Panc1 (cell line): ENCODE results near the gene PNPLA8. TPM values are rescaled to one million over a fixed set of nuclear protein-coding genes. Genes with fewer than 3 reads are reported as not detected.

Experiments used
- ATAC-seq: fragments of 200-7000 bp; cut with Tn5 transposase; 2 replicates; pipeline ENCODE4 v1.9.1; 2020; ENCODE audit warnings: mild to moderate bottlenecking, moderate library complexity
- BruUV-seq: library from RNA; stranded (reverse); fragments of 400-500 nt; replicated peaks from 2 replicates; lab custom pipeline; 2021; lab: Mats Ljungman, UMichigan
- CTCF ChIA-PET: fragments of 300-600 bp; sonication (Branson Sonifier 250); formaldehyde crosslinking; loops from one replicate; lab custom pipeline; 2022; ENCODE audit warnings: antibody characterized with exemption; lab: Charles Lee
- POLR2A ChIA-PET: fragments of 300-600 bp; sonication (Branson Sonifier 250); formaldehyde crosslinking; loops from one replicate; lab custom pipeline; 2022; ENCODE audit warnings: antibody characterized with exemption; lab: Charles Lee
- DNase-seq: peaks from one replicate; pipeline ENCODE4 v3.0.0-alpha.2; 2010; ENCODE audit warnings: low read depth, low spot score
- H3K27ac ChIP-seq: 2 replicates; pipeline ENCODE4 v1.5.1; 2011; ENCODE audit warnings: mild to moderate bottlenecking, low read length, inconsistent platforms
- H3K27me3 ChIP-seq: fragments of 200-500 bp; sonication (Bioruptor generic); 2 replicates; pipeline ENCODE4 v1.6.0; 2014; ENCODE audit warnings: low read length, inconsistent platforms; ENCODE audit not compliant: control insufficient read depth, insufficient read depth
- H3K36me3 ChIP-seq: fragments of 200-500 bp; sonication (Bioruptor generic); 2 replicates; pipeline ENCODE4 v1.5.1; 2014; ENCODE audit warnings: inconsistent platforms, mild to moderate bottlenecking, low read length, moderate library complexity; ENCODE audit not compliant: control insufficient read depth, insufficient read depth
- H3K4me1 ChIP-seq: 2 replicates; pipeline ENCODE4 v1.5.1; 2011; ENCODE audit warnings: inconsistent platforms, mild to moderate bottlenecking, low read length, moderate library complexity; ENCODE audit not compliant: control insufficient read depth, insufficient read depth
- H3K4me3 ChIP-seq, 2 experiments: 2 replicates each; pipeline ENCODE4 v1.5.1; 2011 to 2012; ENCODE audit warnings: low read depth in 2 of 2, low read length in 2 of 2, mild to moderate bottlenecking in 2 of 2, inconsistent platforms in 1 of 2, moderate library complexity in 1 of 2
- H3K9me3 ChIP-seq: fragments of 200-500 bp; sonication (Bioruptor generic); 2 replicates; pipeline ENCODE4 v1.5.1; 2014; ENCODE audit warnings: low read depth, mild to moderate bottlenecking, inconsistent platforms, low read length, moderate library complexity; ENCODE audit not compliant: control insufficient read depth, insufficient read depth
- POLR2AphosphoS5 ChIP-seq: IDR thresholded peaks from 2 replicates; pipeline ENCODE4 v1.6.1; 2012; ENCODE audit warnings: mild to moderate bottlenecking, low read depth, low read length, moderate library complexity
- REST ChIP-seq, 2 experiments: IDR thresholded peaks; 2 replicates each; pipeline ENCODE4 v1.6.1; 2011 to 2012; ENCODE audit warnings: low read depth in 2 of 2, control low read depth in 1 of 2, low read length in 1 of 2, mild to moderate bottlenecking in 1 of 2, moderate library complexity in 1 of 2; ENCODE audit not compliant: insufficient read depth in 1 of 2
- SIN3A ChIP-seq: IDR thresholded peaks from 2 replicates; pipeline ENCODE4 v1.6.1; 2012; ENCODE audit warnings: low read depth, mild to moderate bottlenecking, low read length, moderate library complexity, borderline replicate concordance; ENCODE audit not compliant: insufficient read depth
- TCF7L2 ChIP-seq: IDR thresholded peaks from 2 replicates; pipeline ENCODE4 v1.6.1; 2011; ENCODE audit warnings: mild to moderate bottlenecking, low read depth, low read length, inconsistent platforms
- in situ Hi-C: cut with HindIII; loops from 2 replicates; pipeline ENCODE4 v1.10.0; 2016; ENCODE audit warnings: low sequenced_read_pairs, low pct_unique_long_range_greater_than_20kb
- intact Hi-C: fragments of 100-400 bp; cut with micrococcal nuclease; formaldehyde crosslinking; loops from one replicate; pipeline ENCODE4 v1.10.0; 2022; ENCODE audit not compliant: unreplicated experiment
- total RNA-seq: library from RNA; stranded (reverse); gene quantifications from one replicate; pipeline ENCODE4 v1.2.1, GENCODE V29; 2021; ENCODE audit not compliant: unreplicated experiment
- TF ChIP-seq, protein P1 (sequence below): fragments of 450-650 bp; IDR thresholded peaks from 2 replicates; pipeline ENCODE4 v1.5.1; 2017; ENCODE audit warnings: mild to moderate bottlenecking

Gene PNPLA8
- total RNA-seq, 1 experiment from 2014 or later = 18.1 TPM

- no peaks in the 10 kb centered on the region for H3K9me3 ChIP-seq
- no TSS peak for BruUV-seq
- intact Hi-C loops (no loop called here), in situ Hi-C loops (no loop called here)
- no peaks in the 10 kb centered on the region for H3K36me3 ChIP-seq
- CTCF ChIA-PET = no interaction called here
- POLR2A ChIA-PET = no interaction called here
- H3K4me1 ChIP-seq = no peaks in the 10 kb centered on the region
- H3K4me3 ChIP-seq = no peak overlapping the region
- no peak for DNase-seq
- H3K27ac ChIP-seq = no peak overlapping the region
- ATAC-seq = no peak
- peaks cover 48% of the 10 kb centered on the region for H3K27me3 ChIP-seq
- TF ChIP-seq SIN3A = no peak
- no peak for TF ChIP-seq POLR2AphosphoS5
- TF ChIP-seq REST (IDR thresholded peaks at IDR 0.05; ENCODE audit: insufficient read depth in 1 of 2, low read depth in 2 of 2, low read length in 1 of 2) = no peak
- TF ChIP-seq, protein P1, sequence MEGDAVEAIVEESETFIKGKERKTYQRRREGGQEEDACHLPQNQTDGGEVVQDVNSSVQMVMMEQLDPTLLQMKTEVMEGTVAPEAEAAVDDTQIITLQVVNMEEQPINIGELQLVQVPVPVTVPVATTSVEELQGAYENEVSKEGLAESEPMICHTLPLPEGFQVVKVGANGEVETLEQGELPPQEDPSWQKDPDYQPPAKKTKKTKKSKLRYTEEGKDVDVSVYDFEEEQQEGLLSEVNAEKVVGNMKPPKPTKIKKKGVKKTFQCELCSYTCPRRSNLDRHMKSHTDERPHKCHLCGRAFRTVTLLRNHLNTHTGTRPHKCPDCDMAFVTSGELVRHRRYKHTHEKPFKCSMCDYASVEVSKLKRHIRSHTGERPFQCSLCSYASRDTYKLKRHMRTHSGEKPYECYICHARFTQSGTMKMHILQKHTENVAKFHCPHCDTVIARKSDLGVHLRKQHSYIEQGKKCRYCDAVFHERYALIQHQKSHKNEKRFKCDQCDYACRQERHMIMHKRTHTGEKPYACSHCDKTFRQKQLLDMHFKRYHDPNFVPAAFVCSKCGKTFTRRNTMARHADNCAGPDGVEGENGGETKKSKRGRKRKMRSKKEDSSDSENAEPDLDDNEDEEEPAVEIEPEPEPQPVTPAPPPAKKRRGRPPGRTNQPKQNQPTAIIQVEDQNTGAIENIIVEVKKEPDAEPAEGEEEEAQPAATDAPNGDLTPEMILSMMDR = no peak
These were observed 68.9 kb downstream of the PNPLA8 start for GRCh38 chr7:108456845-108457540.

DNA sequence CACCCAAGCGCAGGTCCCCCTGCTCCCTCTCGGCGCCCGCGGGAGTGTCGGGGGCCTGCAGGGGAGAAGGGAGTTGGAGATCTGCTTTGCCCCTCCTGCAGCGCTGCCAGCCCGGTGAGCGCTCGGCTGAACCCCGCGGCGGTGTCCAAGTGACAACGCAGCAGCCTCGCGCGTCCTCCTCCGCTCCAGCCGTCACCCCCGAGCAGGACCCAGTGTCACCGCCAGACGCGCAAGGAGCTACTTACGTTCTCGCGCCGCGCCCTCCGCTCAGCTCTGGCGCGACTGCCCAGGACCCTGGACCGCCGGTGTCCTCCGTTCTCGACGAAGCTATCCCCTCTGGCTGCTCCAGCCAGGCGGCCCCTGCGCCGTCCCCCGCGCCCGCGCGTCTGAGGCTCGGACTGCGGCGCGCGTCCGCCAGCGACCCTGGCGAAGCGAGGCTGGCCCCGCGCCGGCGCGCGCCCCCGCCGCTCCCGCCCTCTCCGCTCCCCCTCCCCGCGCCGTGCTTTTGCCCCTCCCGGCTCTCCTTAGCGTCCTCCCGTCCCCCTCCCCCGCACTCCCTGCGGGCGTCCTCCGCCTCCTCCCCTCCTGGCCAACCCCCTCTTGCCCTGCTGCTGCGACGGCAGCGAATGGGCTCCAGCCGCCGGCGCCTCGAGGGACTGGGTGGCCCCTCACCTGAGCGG lies 69.8 kb downstream of the PNPLA8 start, which contains the start of gene NRCAM:
NRCAM (minus strand) TSS at position 439 of the 680 bp plus-strand sequence. CDS start 216,372 bp downstream, outside the sequence.
- no peaks in the 10 kb centered on the region for H3K36me3 ChIP-seq
- no peak for DNase-seq
- no peak for TF ChIP-seq TCF7L2
- no peak for TF ChIP-seq POLR2AphosphoS5
- TF ChIP-seq SIN3A = no peak
- no peak for TF ChIP-seq REST (IDR thresholded peaks at IDR 0.05; ENCODE audit: insufficient read depth in 1 of 2, low read depth in 2 of 2, low read length in 1 of 2)
- TF ChIP-seq, protein P1 = no peak
- in situ Hi-C loops = no loop called here
- intact Hi-C loops = no loop called here
- ATAC-seq = peak; percentile 56
- H3K27ac ChIP-seq = no peak within 1 kb of the TSS
- no TSS peak for BruUV-seq
- H3K4me3 ChIP-seq = peak within 1 kb of the TSS; percentile 33 to 43
- no peaks in the 10 kb centered on the region for H3K9me3 ChIP-seq
- ChIA-PET POLR2A (no interaction called here), CTCF (no interaction called here)
- peaks cover 43% of the 10 kb centered on the region for H3K27me3 ChIP-seq
- H3K4me1 ChIP-seq = no peaks in the 10 kb centered on the region
